ENCODE results near the gene PASK.

Gene PASK

DNA sequence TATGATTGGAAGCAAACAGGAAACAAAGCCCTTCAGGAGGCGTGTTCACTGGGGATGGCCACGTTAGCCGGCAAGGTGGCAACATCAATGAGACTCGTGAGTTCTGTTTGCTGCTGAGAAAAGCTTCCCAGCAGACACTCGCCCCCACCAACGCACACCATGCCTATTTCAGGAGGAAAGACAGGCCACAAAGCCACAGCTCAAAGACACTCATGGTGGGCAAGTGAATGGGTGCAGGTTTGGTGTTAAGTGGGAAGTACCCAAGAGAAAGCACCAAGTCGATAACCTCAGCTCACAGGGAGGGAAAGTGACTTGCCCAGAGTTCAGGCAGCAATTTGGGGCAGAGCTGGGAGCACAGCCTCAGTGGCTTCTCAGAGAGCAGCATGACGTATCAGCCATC is 36.7 kb downstream of the PASK start:
- no peak for TF ChIP-seq CTCF (IDR thresholded peaks at IDR 0.05; ENCODE audit: low read depth, low read length, missing control alignments)
- peak overlapping the region; percentile 1; the same call in 1 of the 2 replicates for H3K4me3 ChIP-seq (ENCODE audit: low read depth, low read length)
- DNase-seq (ENCODE audit: low read depth) = no peak

GRCh38 chr2:241112046-241112445 is 37.2 kb downstream of the PASK start:
- no peak for TF ChIP-seq CTCF (IDR thresholded peaks at IDR 0.05; ENCODE audit: low read depth, low read length, missing control alignments)
- DNase-seq (ENCODE audit: low read depth) = no peak
- peak overlapping the region; percentile 48; the same call in 1 of the 2 replicates for H3K4me3 ChIP-seq (ENCODE audit: low read depth, low read length)

DNA sequence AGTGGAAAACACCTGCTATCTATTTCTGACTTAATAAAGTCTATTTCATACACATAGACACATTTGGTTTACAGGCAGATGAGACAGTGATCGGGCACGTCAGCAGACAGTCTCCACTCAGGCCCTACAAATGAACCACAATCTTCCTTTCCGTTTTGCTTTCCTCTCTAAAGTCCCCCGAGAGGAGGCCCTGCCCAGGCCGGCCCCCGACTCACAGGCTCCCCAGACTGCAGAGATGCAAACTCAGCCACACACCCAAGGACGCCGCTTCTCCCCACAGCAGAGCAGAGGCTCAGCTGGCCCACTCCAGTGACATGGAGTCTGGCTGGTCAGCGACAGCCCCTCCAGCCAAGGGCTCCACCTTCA is 37.8 kb downstream of the PASK start:
- no peak for DNase-seq (ENCODE audit: low read depth)
- H3K4me3 ChIP-seq (ENCODE audit: low read depth, low read length) = peak overlapping the region; percentile 48
- TF ChIP-seq CTCF (IDR thresholded peaks at IDR 0.05; ENCODE audit: low read depth, low read length, missing control alignments) = no peak

- no peak for TF ChIP-seq CTCF (IDR thresholded peaks at IDR 0.05; ENCODE audit: low read depth, low read length, missing control alignments)
- DNase-seq (ENCODE audit: low read depth) = no peak
Measured at GRCh38 chr2:241110607-241111439, 38.4 kb downstream of the PASK start.

DNA sequence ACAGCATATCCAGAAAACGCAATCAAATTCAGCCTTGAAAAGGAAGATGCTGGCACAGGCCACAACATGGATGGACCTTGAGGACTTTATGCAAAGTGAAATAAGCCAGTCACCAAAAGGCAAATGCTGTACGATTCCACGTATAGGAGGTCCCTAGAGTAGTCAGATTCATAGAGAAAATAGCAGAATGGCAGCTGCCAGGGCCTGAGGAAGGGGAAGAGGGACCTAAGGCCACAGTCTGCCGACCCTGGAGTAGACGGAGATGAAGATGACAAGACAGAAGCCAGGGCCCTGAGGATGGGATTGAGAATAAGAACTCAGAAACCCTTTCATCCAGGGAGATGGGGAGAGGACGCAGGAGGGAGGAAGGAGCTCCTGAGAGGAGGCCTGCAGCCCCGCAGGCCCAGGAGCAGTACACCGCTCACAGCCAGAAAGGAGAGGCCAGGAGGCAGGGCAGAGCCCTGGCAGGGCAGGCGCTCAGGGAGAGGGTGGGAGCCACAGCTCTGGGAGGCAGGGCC is 39.1 kb downstream of the PASK start:
- DNase-seq (ENCODE audit: low read depth) = no peak
- peak overlapping the region; percentile 48 for H3K4me3 ChIP-seq (ENCODE audit: low read depth, low read length)
- TF ChIP-seq CTCF (IDR thresholded peaks at IDR 0.05; ENCODE audit: low read depth, low read length, missing control alignments) = no peak

More at GRCh38 chr2:241110607-241111439, 38.4 kb downstream of the PASK start:
- H3K4me3 ChIP-seq (ENCODE audit: low read depth, low read length) = peak overlapping the region; percentile 48

- H3K4me3 ChIP-seq (ENCODE audit: low read depth, low read length) = peak overlapping the region; percentile 48; the same call in 1 of the 2 replicates
- no peak for TF ChIP-seq CTCF (IDR thresholded peaks at IDR 0.05; ENCODE audit: low read depth, low read length, missing control alignments)
- no peak for DNase-seq (ENCODE audit: low read depth)
Measured at GRCh38 chr2:241109210-241110088, 39.8 kb downstream of the PASK start.

Data from GM12864 (cell line).